SW480 (cell line): Measurements from ENCODE around the gene SLC25A23.
A peak's percentile ranks its signal among the peaks of the same experiment; 100 is the strongest.

Experiments
- DNase-seq: peaks from one replicate; pipeline ENCODE4 v3.0.0-alpha.2; 2016; ENCODE audit warnings: low spot score

The SLC25A23 gene

GRCh38 chr19:6481541-6482342 lies 22.1 kb upstream of the SLC25A23 start, which contains the start of gene DENND1C:
TSS of gene DENND1C (minus strand) at chr19:6481787. CDS start at chr19:6481695, 92 bp downstream.
- no peak for DNase-seq

GRCh38 chr19:6480848-6481415 lies 21.3 kb upstream of the SLC25A23 start:
- DNase-seq: no peak

- DNase-seq: no peak
These were observed 20.3 kb upstream of the SLC25A23 start for GRCh38 chr19:6479836-6480398.

- no peak for DNase-seq
These were observed 19.2 kb upstream of the SLC25A23 start for GRCh38 chr19:6478815-6479214.

GRCh38 chr19:6476896-6477431 lies 17.4 kb upstream of the SLC25A23 start:
- DNase-seq: no peak

- peak; percentile 90 for DNase-seq
These were observed 16.7 kb upstream of the SLC25A23 start for GRCh38 chr19:6476155-6476895.

- DNase-seq: peak; percentile 35
These were observed 15.9 kb upstream of the SLC25A23 start for GRCh38 chr19:6475321-6476108.

- DNase-seq: peak; percentile 26
These were observed 14.1 kb upstream of the SLC25A23 start for GRCh38 chr19:6473647-6474046.

- no peak for DNase-seq
These were observed 13.1 kb upstream of the SLC25A23 start for GRCh38 chr19:6472713-6473112.

GRCh38 chr19:6471076-6471475 lies 11.5 kb upstream of the SLC25A23 start:
- DNase-seq: no peak

GRCh38 chr19:6470173-6470572 lies 10.6 kb upstream of the SLC25A23 start:
- no peak for DNase-seq

GRCh38 chr19:6467384-6467783 lies 7.8 kb upstream of the SLC25A23 start:
- DNase-seq: no peak

- DNase-seq: no peak
These were observed 7.1 kb upstream of the SLC25A23 start for GRCh38 chr19:6466526-6467248.

- no peak for DNase-seq
These were observed 6.1 kb upstream of the SLC25A23 start for GRCh38 chr19:6465663-6466062.

GRCh38 chr19:6465006-6465405 lies 5.4 kb upstream of the SLC25A23 start:
- DNase-seq: no peak

- peak; percentile 80 for DNase-seq
These were observed 4.7 kb upstream of the SLC25A23 start, which contains the start of gene CRB3 for GRCh38 chr19:6464070-6464873. TSS of gene CRB3 (plus strand) at chr19:6464271. CDS start at chr19:6464702, 431 bp downstream.

- peak; percentile 97 for DNase-seq
These were observed 700 bp upstream of the SLC25A23 start for GRCh38 chr19:6460099-6460884.

GRCh38 chr19:6458695-6459261 lies 814 bp downstream of the SLC25A23 start:
- DNase-seq: peak; percentile 18
